ENCODE measurements around the gene COL27A1. TPM values are rescaled to one million over a fixed set of nuclear protein-coding genes. Genes with fewer than 3 reads are reported as not detected.

Gene COL27A1
- total and polyA plus RNA-seq, 2 donors (not counting 3 experiments of a cell fraction or from before 2014, with no cell fraction given): 14.7 to 49.1 TPM

DNA sequence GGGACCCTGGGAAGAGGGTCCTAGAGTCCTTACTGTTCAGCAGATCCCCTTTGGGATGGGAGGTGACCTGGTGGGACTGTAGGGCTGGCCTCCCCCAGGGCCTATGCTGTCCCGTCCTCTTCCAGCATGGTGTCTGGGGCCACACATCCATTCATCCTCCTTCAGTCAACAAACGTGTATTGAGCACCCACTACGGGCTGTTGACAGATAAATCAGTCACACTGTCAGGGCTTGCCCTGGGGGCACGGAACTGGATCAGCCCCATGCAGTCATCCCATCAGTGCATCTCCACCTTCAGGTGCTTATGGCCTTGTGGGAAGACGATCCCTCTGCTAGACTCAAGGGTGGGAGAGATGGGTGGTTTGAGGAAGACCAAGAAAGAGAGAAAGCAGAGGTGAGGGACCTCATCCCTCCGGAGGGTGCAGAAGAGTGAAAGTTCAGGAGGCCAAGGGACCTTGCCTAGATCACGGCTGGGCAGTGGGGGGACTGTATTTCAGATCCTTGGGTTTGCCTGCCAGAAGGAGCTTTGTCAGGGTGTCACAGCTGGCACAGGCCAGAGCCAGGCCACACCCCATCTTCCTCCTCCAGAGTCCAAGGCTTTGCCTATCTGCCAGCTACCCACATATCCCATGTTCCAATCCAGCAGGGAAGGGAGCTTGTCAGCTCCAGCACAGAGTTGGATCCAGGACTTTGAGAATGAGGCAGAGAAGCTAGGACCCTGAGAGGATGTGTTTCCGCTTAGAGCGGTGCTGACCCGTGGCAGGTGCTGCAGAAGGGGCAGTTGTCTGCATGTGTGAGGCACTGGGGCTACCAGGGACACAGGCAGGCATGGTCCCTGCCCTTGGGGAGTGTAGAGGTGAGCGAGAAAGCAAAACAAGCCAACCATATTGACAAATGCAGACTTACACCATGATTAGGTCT lies 30.5 kb downstream of the COL27A1 start:
- FAIRE-seq (no peak), DNase-seq (ENCODE audit: low read depth, low spot score) (no peak)
- intact Hi-C loops (cut with micrococcal nuclease): no loop called here
- Histone ChIP-seq H3K4me3 (replicated peaks in 1 of 3; ENCODE audit: insufficient read depth in 1 of 3, low read depth in 1 of 3, low read length in 3 of 3) (no peak overlapping the region), H3K27me3 (ENCODE audit: control insufficient read depth in 2 of 2, insufficient read depth in 2 of 2, low read length in 2 of 2) (no peaks in the 10 kb centered on the region), H3K79me2 (ENCODE audit: control insufficient read depth, insufficient read depth, low read length) (no peaks in the 10 kb centered on the region), H3K4me2 (ENCODE audit: insufficient read depth, low read length) (no peak overlapping the region), H3K9ac (replicated peaks; ENCODE audit: extremely low read depth, insufficient read depth, low read length) (no peak overlapping the region), H4K20me1 (replicated peaks; ENCODE audit: control insufficient read depth, extremely low read depth, insufficient read depth, low read length) (no peaks in the 10 kb centered on the region), H3K9me3 (replicated peaks; ENCODE audit: control insufficient read depth, insufficient read depth, low read length) (no peaks in the 10 kb centered on the region), H3K9me1 (replicated peaks; ENCODE audit: control insufficient read depth, extremely low read depth, insufficient read depth, low read length) (no peaks in the 10 kb centered on the region), H3K36me3 (ENCODE audit: control insufficient read depth in 2 of 2, extremely low read depth in 1 of 2, insufficient read depth in 2 of 2, low read length in 2 of 2) (no peaks in the 10 kb centered on the region), H3K27ac (ENCODE audit: insufficient read depth, low read depth, low read length) (no peak overlapping the region), H3K4me1 (ENCODE audit: control insufficient read depth, extremely low read depth, insufficient read depth, low read length) (peaks cover 5% of the 10 kb centered on the region), H2AFZ (ENCODE audit: low read depth, low read length) (no peak overlapping the region)
- CTCF ChIA-PET: interaction anchor here (0.8 to 2.4 kb wide), 4 partner anchors 9 to 42 kb away, joined by 3 to 7 read pairs (median 5); partner anchors contain the start of gene COL27A1
- POLR2A ChIA-PET: no interaction called here
- dilution Hi-C loops (cut with MboI; ENCODE audit: extremely low pct_ligation_motif_present, low sequenced_read_pairs): no loop called here
- TF ChIP-seq, protein P1, sequence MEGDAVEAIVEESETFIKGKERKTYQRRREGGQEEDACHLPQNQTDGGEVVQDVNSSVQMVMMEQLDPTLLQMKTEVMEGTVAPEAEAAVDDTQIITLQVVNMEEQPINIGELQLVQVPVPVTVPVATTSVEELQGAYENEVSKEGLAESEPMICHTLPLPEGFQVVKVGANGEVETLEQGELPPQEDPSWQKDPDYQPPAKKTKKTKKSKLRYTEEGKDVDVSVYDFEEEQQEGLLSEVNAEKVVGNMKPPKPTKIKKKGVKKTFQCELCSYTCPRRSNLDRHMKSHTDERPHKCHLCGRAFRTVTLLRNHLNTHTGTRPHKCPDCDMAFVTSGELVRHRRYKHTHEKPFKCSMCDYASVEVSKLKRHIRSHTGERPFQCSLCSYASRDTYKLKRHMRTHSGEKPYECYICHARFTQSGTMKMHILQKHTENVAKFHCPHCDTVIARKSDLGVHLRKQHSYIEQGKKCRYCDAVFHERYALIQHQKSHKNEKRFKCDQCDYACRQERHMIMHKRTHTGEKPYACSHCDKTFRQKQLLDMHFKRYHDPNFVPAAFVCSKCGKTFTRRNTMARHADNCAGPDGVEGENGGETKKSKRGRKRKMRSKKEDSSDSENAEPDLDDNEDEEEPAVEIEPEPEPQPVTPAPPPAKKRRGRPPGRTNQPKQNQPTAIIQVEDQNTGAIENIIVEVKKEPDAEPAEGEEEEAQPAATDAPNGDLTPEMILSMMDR (IDR thresholded peaks at IDR 0.05; ENCODE audit: extremely low read depth in 1 of 2, insufficient read depth in 1 of 2, low read depth in 1 of 2, low read length in 2 of 2): no peak
- TF ChIP-seq FOS (IDR thresholded peaks at IDR 0.05; ENCODE audit: borderline replicate concordance, insufficient read depth, low read length) (no peak), POLR2A (IDR thresholded peaks at IDR 0.05; ENCODE audit: low read depth, low read length) (no peak)
- no TSS peak for BruUV-seq (replicated peaks)

All from endothelial cell of umbilical vein (primary cell).